Hematopoietic multipotent progenitor cell treated with erythropoietin and hydrocortisone succinate and interleukin-3 and kit ligand, for 4 days (in vitro differentiated cells): ENCODE measurements around the gene BRINP1.
"Not testable (repeated sequence)": the region's sequence is repeated elsewhere in the genome, so short reads cannot be mapped to it uniquely, and the experiment has no call there.

ENCODE experiments used
- DNase-seq: peaks from one replicate; pipeline ENCODE4 v3.0.0-alpha.2; 2015

Gene BRINP1

GRCh38 chr9:119195521-119195920 lies 173.7 kb downstream of the BRINP1 start:
- DNase-seq = no peak

DNA sequence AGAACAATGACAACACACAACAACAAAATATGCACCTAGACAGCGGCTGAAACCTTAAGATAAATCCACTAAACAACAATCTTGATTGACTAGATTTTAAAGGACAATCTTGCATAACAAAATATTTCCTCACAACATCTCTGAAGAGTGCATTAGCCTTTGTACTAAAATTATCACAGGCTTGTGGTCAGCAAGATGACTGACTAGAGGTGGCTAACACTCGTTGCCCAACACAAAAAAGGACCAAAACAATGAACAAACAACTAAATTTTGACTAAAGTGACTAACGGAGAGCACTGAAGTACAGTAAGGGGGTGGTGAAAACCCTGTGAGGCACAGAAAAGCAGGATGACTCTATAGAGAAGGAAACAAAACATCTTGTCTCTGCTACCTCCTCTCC lies 183.9 kb downstream of the BRINP1 start:
- DNase-seq = no peak

DNA sequence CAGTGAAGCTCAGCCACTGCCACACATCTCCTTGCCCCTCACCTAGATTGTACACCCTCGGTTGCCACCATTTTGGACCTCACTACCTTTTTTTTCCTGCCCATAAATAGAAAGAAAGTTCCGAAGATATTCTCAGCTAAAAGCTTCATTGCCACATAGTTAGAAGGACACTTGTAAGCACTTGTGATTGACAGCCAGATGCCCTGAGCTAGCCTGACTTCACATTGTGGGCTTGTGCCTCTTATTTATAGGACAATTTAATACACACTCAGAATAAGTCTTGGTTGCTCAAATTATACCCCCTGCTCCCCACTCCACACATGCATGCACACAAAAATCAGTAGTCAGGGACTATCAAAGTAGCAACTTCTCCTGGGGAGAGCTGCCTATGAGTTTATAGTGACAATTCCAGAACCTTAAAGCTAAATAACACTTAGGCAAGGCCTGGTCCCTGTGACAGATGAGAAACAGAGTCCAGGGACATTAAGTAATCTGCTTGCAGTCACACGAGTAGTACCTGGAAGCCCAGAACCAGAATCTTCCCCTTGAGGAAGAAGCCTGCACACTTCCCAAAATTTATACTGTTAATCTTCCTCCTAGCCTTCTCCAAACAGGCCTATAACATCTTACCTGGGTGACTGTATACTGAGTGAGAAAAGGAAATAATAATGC lies 184.8 kb downstream of the BRINP1 start:
- no peak for DNase-seq

GRCh38 chr9:119181561-119181960 lies 187.7 kb downstream of the BRINP1 start:
- DNase-seq = no peak

DNA sequence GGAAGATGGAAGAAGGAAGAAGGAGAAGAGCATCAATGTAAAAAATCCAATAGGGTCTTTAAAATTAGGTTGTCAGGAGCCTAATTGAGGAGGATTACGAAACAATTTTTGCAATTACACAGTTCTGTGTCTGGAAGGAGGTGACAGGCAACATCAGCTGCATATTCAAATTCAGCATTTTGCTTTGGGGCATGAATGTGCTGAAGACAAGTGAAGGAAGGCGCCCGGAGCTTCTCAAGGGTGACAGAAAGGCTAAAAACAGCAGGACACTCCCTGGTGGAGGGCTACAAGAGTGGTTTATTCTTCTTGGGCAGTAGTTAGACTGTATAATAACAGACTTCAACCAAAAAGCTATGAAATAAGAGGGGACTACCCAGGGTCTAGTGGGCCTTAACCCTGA lies 188.3 kb downstream of the BRINP1 start:
- no peak for DNase-seq

DNA sequence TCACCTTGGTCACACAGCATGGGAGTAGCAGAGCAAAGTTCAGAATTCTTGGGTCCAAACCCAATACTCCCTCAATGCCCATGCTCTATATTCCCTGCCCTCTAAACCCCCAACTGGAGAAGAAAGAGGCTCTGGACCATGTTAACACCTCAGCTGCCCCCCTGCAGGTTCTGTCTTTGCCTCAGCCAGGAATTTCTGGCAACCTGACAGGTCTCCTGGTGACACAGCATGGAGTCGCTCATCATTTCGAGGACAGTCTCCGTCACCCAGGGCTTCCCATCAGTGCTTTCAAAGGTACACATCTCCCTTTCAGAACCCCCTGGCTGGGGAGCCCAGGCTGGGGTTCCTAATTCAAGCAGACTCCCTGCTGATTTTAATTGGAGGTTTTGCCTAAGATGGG lies 189.5 kb downstream of the BRINP1 start:
- DNase-seq = no peak

DNA sequence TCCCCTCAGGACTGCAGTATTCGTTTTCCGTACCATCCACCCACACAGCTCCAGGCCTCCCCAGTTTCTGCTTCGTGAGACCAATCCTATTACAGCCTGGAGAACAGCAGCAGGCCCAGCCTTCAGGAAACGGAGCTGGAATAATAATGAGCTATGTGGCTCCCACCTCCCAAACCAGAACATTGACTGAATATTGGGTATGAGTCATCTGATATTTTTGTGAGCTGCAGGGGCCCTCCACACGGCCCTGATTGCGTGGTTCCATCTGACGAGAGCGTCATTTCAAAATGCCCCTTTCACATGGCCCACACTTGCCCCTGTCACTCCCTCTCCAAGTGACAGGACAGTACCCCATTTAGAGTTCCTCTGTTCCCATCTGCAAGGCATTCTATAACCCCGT lies 192.0 kb downstream of the BRINP1 start:
- DNase-seq = no peak

DNA sequence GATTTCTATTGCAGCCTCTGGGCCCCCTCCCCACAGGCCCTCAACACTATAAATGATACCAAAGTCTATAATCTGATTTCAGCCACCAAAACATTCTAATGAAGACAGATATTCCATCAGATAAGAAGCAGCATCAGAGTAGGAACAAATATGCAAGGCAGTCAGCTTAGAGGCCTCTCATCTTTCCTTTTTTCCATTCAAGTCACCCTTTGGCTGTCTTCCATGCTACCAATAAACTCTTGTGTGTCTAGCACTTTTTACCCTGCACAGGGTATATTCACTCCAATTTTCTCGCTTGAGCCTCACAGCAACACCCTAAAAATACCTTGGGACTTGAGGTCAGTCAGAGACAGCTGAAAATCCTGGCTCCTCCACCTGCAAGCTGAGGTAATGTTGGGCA lies 193.7 kb downstream of the BRINP1 start:
- DNase-seq = no peak

DNA sequence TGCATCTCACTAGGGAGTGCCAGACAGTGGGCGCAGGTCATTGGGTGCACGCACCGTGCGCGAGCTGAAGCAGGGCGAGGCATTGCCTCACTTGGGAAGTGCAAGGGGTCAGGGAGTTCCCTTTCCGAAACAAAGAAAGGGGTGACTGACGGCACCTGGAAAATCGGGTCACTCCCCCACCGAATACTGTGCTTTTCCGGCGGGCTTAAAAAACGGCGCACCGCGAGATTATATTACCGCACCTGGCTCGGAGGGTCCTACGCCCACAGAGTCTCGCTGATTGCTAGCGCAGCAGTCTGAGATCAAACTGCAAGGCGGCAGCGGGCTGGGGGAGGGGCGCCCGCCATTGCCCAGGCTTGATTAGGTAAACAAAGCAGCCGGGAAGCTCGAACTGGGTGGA lies 200.0 kb downstream of the BRINP1 start:
- DNase-seq = not testable (repeated sequence)

GRCh38 chr9:119167876-119168275 lies 201.4 kb downstream of the BRINP1 start:
- no peak for DNase-seq

GRCh38 chr9:119167267-119167666 lies 202.0 kb downstream of the BRINP1 start:
- no peak for DNase-seq

DNA sequence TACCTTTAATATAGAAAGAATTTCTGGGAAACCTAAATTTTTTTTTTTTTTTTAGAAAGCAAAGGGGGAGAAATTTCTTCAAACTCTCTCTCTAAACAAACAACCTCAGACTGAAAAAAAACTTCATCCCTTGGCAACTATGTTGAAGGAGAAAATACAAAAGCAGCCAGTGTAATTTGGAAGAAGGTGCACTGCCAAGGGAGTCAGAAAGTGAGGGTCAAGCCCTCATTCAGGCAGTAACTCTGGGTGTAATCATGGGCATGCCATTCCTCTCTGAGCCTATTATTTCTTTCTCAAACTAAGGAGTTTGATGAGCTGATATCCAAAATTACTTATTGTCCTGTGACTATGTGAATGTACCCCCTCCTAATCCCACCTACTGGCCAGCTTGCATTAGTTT lies 203.1 kb downstream of the BRINP1 start:
- no peak for DNase-seq

- no peak for DNase-seq
Observed at GRCh38 chr9:119165131-119165530, 204.1 kb downstream of the BRINP1 start.

GRCh38 chr9:119164716-119165115 lies 204.5 kb downstream of the BRINP1 start:
- DNase-seq = no peak

DNA sequence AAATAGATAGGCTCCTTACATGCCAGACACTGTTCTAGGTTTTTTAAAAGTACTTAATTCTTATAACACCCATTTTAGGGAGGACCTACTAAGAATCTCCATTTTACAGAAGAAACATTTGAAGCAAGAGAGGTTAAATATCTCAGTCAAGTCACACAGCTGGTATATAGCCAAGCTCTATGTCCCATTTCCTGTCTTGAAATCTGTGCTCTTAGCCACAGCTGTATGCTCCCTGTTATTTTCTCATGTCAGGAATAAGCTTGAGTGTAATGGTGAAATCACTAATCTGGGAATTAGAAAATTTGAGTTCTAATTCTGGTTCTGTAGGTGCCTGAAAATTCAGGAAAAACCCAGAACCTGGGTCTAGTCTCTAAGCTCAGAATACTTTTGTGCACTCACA lies 208.7 kb downstream of the BRINP1 start:
- DNase-seq = no peak

DNA sequence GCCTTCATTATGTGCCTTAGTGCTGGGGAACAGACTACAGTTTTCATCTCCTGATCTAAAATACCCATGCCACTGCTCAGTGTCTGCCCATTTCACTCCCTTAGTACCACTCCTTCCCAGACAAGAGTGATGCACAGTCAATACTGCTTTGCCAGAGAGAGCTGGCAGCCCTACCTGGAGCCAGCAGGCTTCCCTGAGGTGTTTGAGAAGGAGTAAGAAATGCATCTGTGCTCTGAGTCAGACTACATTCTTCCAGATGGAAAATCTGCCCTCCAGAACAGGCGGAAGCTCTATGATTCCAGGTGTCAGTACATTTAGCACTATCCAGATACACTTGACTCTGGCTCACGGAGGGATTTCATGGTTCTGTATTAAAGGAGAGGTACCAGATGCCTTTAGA lies 209.8 kb downstream of the BRINP1 start:
- DNase-seq = no peak

DNA sequence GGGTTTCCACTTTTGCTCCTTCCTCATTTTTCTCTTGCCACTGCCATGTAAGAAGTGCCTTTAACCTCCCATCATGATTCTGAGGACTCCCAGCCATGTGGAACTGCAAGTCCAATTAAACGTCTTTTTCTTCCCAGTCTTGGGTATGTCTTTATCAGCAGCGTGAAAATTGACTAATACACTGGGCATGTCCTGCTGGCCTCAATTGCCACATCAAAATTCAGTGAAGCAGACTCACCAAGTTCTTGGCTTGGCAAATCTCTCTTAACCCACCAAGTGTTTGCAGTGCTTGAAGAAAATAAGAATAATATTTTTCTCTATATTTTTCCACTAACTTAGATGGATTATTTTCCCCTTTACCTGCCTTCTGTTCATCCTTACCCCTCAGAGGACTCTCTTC lies 212.0 kb downstream of the BRINP1 start:
- no peak for DNase-seq

DNA sequence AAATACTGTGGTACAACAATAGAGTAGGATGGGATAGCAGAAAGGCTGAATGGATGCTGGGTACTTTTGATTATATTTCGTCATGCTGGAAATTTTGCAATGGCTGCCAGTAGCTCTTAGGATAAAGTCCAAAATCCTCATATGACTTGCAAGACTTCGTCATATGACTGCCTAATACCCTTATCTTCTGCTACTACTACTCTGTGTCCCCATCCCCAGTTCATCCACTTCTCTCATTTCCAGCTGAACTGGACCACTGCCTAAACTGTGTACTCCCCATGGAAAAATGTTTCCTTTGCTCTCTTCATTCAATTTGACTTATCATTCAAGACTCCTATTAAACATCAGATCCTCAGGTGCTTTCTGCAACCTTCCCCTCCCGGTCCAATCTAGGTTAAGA lies 212.9 kb downstream of the BRINP1 start:
- DNase-seq = no peak

DNA sequence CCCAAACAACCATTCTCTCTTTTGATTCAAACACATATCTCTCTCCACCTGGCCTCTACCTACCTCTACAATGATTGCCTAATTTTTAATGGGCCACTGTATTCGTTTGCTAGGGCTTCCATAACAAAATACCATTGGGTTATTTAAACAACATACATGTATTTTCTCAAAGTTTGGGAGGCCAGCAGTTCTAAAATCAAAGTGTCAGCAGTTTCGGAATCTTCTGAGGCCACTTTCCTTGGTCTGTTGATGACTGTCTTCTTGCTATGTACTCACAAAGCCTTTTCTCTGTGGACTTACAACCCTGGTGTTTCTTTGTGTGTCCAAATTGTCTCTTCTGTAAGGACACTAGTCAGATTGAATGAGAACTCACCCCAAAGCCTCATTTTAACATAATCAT lies 214.7 kb downstream of the BRINP1 start:
- no peak for DNase-seq

DNA sequence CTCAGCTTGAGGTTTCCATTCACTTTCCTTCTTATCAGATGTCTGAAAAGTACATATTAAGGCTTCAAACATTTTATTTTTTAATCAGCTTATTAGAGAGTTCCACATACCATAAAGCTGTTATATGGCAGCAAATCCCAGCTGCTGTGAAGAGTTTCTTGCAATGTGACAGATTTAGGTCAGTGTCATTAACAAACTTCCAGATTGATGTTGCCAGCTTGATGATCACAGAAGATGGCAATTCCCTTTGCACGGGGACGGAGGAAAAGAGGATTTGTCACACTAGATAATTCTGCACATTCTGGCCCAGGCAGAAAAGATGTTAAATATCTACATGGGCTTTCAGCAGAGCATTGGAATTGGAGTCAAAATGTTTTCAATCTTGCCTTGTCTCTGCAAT lies 215.8 kb downstream of the BRINP1 start:
- no peak for DNase-seq

- no peak for DNase-seq
Observed at GRCh38 chr9:119148855-119149254, 220.4 kb downstream of the BRINP1 start.

DNA sequence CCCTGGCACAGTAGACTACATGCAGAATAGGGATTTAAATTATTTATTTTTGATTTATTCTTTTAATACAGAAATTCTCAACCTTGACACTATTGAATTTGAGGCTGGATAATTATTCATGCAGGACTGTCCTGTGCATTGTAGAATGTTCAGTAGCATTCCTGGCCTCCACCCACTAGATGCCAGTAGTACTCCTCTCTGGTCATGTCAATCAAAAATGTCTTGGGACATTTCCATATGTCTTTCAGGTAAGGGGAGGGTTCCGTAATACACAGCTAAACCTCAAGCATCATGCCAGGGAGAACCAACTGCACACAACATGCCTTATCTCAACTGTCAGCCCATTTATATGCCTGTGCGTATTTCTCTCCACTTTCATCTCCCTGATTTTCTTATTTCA lies 231.8 kb downstream of the BRINP1 start:
- no peak for DNase-seq

DNA sequence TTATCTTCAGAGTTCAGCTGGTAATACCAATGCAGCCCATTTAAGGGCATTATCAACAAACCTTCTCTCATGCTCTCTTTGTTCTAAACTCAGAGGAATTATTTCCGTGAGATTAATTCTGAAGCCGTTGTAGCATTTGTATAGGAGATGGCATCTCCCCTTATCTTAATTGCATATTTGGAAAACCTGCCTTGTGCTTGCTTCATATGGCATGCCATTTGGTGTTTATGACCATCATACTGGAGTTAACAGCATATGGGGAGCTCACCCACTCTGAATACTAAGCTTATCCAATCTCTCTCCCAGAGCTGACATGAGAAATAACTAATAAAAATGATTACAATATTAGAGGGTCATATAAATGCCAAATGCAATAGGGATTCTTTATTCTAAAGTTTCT lies 243.2 kb downstream of the BRINP1 start:
- DNase-seq = peak; percentile 1

- DNase-seq = no peak
Observed at GRCh38 chr9:119121899-119122298, 247.3 kb downstream of the BRINP1 start.

- no peak for DNase-seq
Observed at GRCh38 chr9:119117409-119117808, 251.8 kb downstream of the BRINP1 start.
